ENCODE results near the gene MAP3K1.

DNA sequence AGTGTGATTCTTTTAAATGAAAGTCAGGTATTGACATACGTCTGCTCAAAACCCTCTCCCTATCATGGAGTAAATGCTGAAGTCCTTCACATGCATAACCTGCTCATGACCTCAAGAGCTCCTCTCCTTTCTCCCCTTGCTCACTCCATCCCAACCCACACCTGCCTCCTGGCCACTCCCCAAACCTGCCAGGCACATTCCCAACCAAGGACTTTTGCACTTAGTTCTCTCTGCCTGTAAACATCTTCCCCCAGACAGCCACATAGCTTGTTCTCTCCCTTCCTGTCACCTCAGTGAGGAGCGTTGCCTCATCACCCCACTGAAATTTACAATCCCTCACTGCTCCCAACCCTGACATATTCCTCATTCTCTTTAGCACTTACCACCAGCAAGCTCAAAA is 102.7 kb downstream of the MAP3K1 start:
- TF ChIP-seq, protein P1, sequence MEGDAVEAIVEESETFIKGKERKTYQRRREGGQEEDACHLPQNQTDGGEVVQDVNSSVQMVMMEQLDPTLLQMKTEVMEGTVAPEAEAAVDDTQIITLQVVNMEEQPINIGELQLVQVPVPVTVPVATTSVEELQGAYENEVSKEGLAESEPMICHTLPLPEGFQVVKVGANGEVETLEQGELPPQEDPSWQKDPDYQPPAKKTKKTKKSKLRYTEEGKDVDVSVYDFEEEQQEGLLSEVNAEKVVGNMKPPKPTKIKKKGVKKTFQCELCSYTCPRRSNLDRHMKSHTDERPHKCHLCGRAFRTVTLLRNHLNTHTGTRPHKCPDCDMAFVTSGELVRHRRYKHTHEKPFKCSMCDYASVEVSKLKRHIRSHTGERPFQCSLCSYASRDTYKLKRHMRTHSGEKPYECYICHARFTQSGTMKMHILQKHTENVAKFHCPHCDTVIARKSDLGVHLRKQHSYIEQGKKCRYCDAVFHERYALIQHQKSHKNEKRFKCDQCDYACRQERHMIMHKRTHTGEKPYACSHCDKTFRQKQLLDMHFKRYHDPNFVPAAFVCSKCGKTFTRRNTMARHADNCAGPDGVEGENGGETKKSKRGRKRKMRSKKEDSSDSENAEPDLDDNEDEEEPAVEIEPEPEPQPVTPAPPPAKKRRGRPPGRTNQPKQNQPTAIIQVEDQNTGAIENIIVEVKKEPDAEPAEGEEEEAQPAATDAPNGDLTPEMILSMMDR (IDR thresholded peaks at IDR 0.05) = no peak
- no peak for TF ChIP-seq POLR2A (IDR thresholded peaks at IDR 0.05)
